ENCODE data around the gene NDST3.

NDST3 gene

GRCh38 chr4:118082182-118082581 lies 47.9 kb downstream of the NDST3 start:
- no peak for DNase-seq

DNA sequence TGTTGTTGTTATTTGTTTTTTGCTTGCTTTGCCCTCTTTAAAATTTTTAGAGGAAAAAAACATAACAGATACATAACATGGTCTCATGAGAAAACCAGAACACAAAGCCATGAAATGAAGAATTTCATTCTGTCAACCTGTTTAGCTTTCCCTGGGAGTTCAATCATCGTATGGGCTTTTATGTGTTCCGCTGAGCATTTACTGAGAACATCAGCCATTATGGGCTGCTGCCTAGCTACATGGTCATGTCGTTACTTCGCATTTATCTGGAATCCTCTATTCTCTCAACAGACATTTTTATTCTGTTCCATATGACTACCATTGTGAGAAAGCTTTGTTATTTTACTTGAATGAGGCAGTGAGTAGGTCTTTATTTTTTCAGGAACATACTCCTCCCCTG lies 51.4 kb downstream of the NDST3 start:
- no peak for DNase-seq

GRCh38 chr4:118086344-118086743 lies 52.1 kb downstream of the NDST3 start:
- DNase-seq, result peak; percentile 34

GRCh38 chr4:118087366-118087765 lies 53.1 kb downstream of the NDST3 start:
- no peak for DNase-seq

GRCh38 chr4:118099106-118099505 lies 64.8 kb downstream of the NDST3 start:
- DNase-seq, result no peak

DNA sequence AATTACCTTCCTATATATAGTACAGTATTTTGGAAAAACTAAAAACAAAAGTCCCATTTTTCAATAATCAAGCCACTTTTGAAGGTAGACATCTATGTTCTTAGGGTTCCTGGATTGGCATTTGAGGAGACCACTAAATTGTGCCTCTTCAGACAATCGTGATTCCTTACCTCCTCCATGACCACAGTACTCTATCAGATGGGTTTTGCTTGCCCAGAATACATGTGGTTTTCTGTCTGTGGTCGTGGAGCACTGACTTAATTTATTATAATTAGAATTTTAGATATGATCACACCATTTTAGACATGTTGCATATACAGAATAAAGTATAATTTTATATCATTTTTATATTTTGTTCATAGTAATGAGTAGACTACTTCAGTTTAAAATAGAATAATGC lies 67.9 kb downstream of the NDST3 start:
- DNase-seq, result no peak

DNA sequence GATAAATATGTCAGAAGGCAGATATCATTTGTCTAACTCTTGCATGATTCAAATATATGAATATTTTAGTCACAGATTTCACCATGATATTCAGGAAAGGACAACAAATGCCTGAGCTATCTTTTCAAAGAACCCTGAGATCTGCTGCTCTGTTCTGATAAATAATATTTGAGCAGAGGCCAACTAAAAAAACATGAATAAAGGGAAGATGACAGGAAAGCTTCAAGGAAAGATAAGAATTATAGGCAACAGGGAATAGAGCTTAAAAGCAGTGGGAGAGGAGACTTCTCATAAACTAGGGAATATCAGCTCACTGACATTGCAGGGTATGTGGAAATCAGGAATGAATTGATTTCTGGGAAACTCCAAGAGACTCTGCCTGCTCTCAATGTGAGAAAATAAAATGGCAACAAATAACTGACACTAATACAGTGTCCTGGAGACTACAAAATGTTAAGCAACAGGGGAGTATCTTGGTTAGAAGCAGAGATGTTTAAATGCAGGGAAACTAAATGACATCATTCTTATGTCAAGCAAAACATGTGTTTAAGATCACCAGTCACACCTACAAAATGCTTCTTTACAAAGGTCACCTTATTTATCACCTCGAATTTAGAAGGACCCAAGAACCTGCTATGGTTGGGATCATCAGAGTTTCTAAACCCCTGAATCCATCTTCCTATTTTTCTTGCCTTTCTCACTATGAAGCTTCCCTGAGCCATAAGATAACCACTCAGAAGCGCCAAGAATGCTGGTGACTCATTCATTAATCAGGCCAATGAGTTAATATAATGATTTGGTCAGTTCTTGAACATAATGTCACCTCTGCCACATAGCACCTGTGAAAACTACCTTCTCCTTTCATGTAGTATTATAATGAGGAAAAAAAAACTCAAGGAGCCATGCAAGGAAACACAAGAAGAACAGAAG lies 78.1 kb downstream of the NDST3 start:
- no peak for DNase-seq

DNA sequence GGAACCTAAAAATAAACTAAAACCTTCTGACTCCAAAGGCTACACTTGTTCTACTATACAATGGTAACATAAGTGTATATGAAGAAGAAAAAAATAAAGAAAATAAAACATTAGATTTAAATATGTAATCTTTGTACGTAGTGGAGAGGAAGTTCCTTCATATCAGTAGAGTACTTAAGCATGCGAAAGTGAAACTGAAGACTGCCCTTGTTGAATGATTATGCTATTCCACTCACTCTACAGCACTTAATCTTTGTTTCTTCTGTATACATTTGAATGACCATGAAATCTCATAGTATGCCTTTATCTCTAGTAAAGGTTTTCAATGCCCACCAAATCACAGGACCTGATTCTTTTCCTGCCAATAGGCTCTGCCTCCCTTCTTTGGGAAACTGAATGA lies 78.9 kb downstream of the NDST3 start:
- DNase-seq, result no peak

GRCh38 chr4:118114720-118115119 lies 80.4 kb downstream of the NDST3 start:
- DNase-seq, result no peak

- DNase-seq, result no peak
Observed at GRCh38 chr4:118120120-118120760, 86.0 kb downstream of the NDST3 start.

DNA sequence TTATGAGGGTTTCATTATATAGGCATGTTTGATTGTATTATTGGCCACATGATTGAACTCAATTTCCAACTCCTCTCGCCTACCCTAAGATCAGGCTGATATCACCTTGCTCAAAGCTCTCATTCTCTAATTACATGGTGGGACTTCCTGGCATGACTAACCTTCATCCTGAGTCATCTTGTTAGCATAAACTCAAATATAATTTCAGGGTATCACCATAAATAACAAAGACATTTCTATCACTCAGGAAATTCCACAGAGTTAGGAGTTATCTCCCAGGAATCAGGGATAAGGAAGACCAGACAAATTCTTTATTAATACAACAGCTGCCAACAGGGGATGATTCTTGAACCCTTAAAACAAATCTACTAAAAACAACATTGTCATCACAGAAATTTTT lies 90.7 kb downstream of the NDST3 start:
- no peak for DNase-seq

GRCh38 chr4:118139241-118139640 lies 105.0 kb downstream of the NDST3 start:
- DNase-seq, result no peak

DNA sequence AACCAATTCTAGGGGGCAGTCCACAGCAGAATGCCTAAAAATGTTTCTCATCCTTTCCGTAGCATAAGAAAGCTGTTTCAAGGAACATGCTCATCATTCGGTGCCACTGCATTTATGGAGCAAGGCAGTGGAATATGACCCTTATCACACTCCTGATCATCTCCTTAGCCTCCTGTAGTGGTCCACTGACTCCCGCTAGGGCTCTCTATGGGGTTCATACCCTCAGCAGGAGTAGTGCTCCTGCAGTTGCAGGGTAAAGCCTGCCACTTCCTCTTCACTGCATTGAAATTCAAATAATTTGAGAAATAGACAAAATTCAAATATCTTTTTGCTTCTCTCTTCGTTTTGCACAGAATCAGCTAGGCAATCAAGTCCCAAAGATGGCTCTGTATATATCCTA lies 107.0 kb downstream of the NDST3 start:
- no peak for DNase-seq

DNA sequence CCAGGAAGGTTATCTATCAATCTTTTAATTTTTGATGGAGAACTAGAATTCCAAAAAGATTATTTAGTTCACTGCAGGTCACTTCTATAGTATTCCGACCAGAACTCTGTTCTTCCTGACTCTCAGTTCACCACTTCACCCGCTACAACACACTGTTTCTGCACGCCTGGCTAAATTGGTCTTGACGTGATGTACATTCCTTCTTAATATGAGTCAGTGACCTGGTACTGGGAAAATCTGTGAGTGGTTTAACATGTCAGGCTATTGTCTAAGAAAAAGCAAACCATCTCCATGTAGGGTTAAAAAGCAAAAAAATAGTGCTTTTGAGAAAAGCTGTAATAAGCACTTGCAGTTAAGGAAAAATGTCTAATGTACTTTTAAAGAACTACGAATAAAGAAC lies 120.4 kb downstream of the NDST3 start:
- no peak for DNase-seq

- DNase-seq, result no peak
Observed at GRCh38 chr4:118155516-118155915, 121.2 kb downstream of the NDST3 start.

GRCh38 chr4:118158763-118159375 lies 124.6 kb downstream of the NDST3 start:
- no peak for DNase-seq

- DNase-seq, result no peak
Observed at GRCh38 chr4:118167306-118167705, 133.0 kb downstream of the NDST3 start.

GRCh38 chr4:118171381-118171780 lies 137.1 kb downstream of the NDST3 start:
- no peak for DNase-seq

GRCh38 chr4:118173126-118173525 lies 138.8 kb downstream of the NDST3 start:
- DNase-seq, result no peak

GRCh38 chr4:118173956-118174725 lies 139.9 kb downstream of the NDST3 start:
- no peak for DNase-seq

GRCh38 chr4:118175506-118175905 lies 141.2 kb downstream of the NDST3 start:
- DNase-seq, result no peak

DNA sequence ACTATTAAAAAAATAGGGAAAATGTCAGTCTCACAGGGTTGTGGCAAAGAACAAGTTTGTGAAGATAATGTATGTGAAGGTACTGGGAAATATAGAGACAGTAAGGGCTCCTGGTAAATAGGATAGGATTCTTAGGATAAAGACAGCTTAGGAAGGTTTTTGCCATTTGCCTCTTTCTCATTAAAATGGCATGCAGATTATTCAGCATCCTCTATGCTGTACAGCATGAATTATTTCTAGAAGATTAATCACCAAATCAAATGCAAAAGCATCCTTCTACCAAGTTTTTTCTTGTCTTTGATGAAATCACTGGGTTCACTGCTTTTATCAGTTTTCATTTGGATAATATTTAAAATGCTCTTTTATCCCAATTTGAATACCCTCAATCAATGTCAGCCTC lies 142.8 kb downstream of the NDST3 start:
- DNase-seq, result no peak

GRCh38 chr4:118180776-118181175 lies 146.5 kb downstream of the NDST3 start:
- no peak for DNase-seq

All from stimulated activated CD4-positive, alpha-beta T cell treated with anti-CD3 and anti-CD28 coated beads, Interleukin-1b, Interleukin-23, amount 100 ng/mL, for 48 hours (primary cell).